SK-N-SH (cell line): ENCODE results near the gene PRKAA2.

Experiments used
- CHD2 ChIP-seq: fragments of 150-350 bp; IDR thresholded peaks from 2 replicates; pipeline ENCODE4 v1.6.1; 2018; ENCODE audit warnings: low read length; ENCODE audit not compliant: partially characterized antibody
- EP300 ChIP-seq, 2 experiments: IDR thresholded peaks; 2 replicates each; pipeline versions ENCODE4 v1.4.0 to v1.6.1; 2012; ENCODE audit warnings: borderline replicate concordance in 1 of 2, low read depth in 1 of 2, low read length in 1 of 2
- EZH2phosphoT487 ChIP-seq: fragments of 200-600 bp; sonication (generic); IDR thresholded peaks from 2 replicates; pipeline ENCODE4 v1.6.1; 2017; ENCODE audit warnings: low read depth, mixed run types, mild to moderate bottlenecking, antibody characterized with exemption, moderate library complexity, borderline replicate concordance
- NRF1 ChIP-seq: IDR thresholded peaks from 2 replicates; pipeline ENCODE4 v1.6.1; 2012; ENCODE audit warnings: low read depth, mild to moderate bottlenecking, low read length
- SIN3A ChIP-seq: IDR thresholded peaks from 2 replicates; pipeline ENCODE4 v1.6.1; 2012; ENCODE audit warnings: low read depth, mild to moderate bottlenecking, low read length, moderate library complexity, borderline replicate concordance
- TF ChIP-seq, protein P1 (sequence below): IDR thresholded peaks from 2 replicates; pipeline ENCODE4; 2012
- TF ChIP-seq, protein P2 (sequence below): fragments of 200-600 bp; sonication (generic); IDR thresholded peaks from 2 replicates; pipeline ENCODE4 v1.6.1; 2017; ENCODE audit warnings: antibody characterized with exemption, mild to moderate bottlenecking, moderate library complexity

DNA sequence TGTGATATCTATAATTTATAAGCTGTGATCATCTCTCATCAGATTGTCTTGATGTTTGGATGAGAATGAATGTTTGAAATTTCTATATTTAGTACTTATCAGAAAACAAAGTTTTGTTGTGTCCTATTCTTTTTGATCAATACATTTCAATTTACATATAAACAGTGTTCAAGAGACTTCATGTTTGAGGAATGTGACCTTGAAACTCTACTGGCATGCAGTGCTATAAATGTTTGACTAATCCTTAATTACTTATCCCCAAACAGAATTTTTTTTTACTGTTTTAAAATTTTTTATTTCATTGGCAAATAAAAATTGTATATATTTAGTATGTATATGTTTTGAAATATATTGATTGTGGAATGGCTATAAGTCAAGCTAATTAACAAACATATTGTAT, 1.5 kb upstream of the PRKAA2 start:
- TF ChIP-seq, protein P1, sequence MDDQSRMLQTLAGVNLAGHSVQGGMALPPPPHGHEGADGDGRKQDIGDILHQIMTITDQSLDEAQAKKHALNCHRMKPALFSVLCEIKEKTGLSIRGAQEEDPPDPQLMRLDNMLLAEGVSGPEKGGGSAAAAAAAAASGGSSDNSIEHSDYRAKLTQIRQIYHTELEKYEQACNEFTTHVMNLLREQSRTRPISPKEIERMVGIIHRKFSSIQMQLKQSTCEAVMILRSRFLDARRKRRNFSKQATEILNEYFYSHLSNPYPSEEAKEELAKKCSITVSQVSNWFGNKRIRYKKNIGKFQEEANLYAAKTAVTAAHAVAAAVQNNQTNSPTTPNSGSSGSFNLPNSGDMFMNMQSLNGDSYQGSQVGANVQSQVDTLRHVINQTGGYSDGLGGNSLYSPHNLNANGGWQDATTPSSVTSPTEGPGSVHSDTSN: no peak
- TF ChIP-seq, protein P2, sequence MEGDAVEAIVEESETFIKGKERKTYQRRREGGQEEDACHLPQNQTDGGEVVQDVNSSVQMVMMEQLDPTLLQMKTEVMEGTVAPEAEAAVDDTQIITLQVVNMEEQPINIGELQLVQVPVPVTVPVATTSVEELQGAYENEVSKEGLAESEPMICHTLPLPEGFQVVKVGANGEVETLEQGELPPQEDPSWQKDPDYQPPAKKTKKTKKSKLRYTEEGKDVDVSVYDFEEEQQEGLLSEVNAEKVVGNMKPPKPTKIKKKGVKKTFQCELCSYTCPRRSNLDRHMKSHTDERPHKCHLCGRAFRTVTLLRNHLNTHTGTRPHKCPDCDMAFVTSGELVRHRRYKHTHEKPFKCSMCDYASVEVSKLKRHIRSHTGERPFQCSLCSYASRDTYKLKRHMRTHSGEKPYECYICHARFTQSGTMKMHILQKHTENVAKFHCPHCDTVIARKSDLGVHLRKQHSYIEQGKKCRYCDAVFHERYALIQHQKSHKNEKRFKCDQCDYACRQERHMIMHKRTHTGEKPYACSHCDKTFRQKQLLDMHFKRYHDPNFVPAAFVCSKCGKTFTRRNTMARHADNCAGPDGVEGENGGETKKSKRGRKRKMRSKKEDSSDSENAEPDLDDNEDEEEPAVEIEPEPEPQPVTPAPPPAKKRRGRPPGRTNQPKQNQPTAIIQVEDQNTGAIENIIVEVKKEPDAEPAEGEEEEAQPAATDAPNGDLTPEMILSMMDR: no peak
- TF ChIP-seq EZH2phosphoT487: no peak
- no peak for TF ChIP-seq CHD2
- no peak for TF ChIP-seq EP300 (IDR thresholded peaks at IDR 0.05; ENCODE audit: borderline replicate concordance in 1 of 2, low read depth in 1 of 2, low read length in 1 of 2)
- TF ChIP-seq SIN3A: no peak
- TF ChIP-seq NRF1: no peak
